GM19351 (cell line): Measurements from ENCODE around the gene KCTD8.
"Not testable (repeated sequence)": the region's sequence is repeated elsewhere in the genome, so short reads cannot be mapped to it uniquely, and the experiment has no call there.

ENCODE experiments used
- ATAC-seq: cut with Tn5 transposase; IDR thresholded peaks from one replicate; pipeline ENCODE4 v1.9.1; 2021; ENCODE audit warnings: mild to moderate bottlenecking, moderate library complexity; ENCODE audit not compliant: unreplicated experiment

The KCTD8 gene

GRCh38 chr4:44342800-44343199 is 105.8 kb downstream of the KCTD8 start:
- no peak for ATAC-seq

DNA sequence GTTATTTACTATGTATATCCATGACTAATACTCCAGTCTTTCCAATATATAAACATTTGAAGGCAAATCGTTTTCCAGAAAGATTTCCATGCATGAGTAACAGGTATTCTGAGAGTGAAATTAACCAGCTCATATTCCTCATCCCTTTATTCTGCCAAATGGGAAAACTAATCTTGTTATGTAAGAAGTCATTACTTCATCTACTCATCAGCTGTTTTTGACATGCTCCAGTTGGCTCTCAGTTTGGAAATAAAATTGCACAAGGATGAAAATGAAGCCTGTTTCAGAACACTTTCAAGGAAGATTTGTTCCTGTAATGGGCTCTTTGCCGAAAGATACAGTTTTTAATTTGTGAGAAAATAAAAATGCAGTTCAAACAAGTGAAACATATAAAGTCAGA is 121.9 kb downstream of the KCTD8 start:
- no peak for ATAC-seq

DNA sequence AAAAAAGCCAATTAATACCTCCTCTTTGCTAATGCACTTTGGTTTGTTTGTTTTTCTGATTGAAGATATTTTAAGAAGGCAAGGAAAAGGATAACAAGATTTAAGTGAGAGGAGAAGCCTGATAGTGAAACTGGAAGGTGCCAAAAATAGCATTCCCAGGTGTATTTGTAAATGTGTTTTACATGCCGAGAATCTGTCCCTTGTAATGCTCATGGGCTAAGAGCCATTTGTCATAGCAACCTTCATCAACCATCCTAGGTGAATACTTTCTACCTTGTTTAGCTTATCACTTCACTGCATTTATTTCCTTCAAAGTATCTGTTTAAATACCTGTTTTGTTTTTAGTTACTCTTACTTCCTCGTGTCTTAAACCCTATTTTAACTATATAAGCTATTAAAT is 127.8 kb downstream of the KCTD8 start:
- no peak for ATAC-seq

DNA sequence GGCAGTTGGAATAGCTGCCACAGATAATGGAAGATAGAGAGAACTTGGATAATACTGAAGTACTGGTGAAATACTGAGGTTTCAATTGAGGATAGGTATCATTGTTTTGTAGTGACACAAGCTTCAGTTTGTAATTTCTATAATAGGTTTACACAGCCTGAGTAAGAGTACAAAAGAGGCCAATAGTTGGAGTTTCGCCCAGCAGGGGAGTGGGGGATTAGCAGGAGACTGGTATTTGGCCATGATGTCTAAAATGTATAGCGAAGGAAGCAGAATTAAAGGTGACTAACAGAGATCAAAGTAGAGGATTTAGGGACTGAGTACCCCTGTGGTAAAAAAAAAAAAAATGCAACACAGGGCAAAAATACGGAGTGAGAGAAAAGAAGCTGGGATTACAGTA is 129.5 kb downstream of the KCTD8 start:
- no peak for ATAC-seq

- no peak for ATAC-seq
Measured at GRCh38 chr4:44313702-44314101, 134.9 kb downstream of the KCTD8 start.

DNA sequence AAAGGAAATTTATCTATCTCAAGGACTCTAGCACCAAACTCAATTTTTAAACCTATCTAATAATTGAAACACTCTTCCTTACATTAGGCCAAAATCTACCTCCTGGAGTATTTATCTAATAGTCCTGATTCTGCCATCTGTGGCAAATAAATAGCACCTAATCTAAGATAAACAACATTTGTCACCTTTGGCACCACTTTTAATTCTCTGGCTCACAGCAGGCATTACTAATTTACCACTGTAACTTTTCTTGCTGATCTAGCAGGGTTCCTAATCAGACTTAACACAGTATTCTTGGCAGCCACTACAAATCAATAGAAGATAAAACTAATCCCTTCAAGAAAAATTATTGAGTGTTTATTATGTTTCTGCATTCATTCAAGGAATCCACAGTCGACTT is 161.1 kb downstream of the KCTD8 start:
- ATAC-seq = no peak

- ATAC-seq = no peak
Measured at GRCh38 chr4:44279469-44279868, 169.1 kb downstream of the KCTD8 start.

DNA sequence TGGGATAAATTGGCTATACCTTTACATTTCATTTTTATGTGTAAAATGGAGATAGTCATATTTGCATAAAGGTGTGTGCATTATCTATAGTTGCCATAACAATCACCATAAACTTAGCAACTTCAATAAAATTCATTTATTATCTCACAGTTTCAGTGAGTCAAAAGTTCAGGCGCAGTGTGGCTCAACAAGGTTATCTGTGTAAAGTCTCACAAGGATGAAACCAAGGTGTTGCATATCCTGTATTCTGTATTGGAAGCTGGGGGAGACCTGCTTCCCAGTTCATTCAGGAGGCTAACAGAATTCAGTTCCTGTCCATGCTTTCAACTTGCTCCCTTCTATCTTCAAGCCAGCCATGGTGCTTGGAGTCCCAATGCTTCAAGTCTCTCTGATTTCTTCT is 169.5 kb downstream of the KCTD8 start:
- ATAC-seq = no peak

- ATAC-seq = no peak
Measured at GRCh38 chr4:44257461-44257860, 191.1 kb downstream of the KCTD8 start.

GRCh38 chr4:44256414-44256813 is 192.2 kb downstream of the KCTD8 start:
- ATAC-seq = no peak

- ATAC-seq = no peak
Measured at GRCh38 chr4:44237643-44238042, 211.0 kb downstream of the KCTD8 start.

GRCh38 chr4:44235897-44236296 is 212.7 kb downstream of the KCTD8 start:
- no peak for ATAC-seq

DNA sequence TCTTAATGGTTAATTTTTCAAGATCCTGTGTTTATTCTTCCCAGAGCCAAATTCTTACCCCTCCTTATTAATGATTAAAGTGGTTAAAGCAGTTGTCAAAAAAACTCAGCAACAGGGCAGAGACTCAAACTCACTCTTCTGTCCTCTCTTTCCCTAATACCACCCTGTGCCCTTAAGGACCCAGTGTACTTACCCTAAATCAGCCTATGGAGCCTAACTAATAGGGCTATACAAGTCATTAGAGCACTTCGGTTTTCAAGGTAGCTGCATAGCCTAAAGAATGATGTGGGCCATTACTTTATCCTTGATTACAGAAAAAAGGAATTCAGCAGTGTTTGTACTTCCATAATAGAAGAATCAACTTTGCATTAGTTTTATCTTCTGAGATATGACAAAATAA is 216.3 kb downstream of the KCTD8 start:
- no peak for ATAC-seq

DNA sequence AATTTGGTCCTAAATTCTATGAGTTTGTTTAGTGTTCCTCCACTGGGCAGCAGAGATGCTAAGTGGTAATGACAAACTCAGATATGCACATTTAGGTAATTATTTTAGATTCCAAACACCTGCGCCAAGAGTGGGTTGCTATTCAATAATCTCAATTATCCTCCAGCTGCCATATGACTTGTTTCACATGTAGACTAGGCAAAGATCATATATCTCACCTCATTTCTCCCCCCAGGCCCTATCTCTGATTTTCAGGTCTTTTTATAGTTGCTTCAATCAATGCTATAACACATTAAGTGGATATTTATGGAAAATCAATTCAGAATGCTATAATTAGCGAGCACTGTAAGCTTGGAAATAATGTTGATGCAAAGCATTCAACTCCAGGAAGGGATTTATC is 217.6 kb downstream of the KCTD8 start:
- ATAC-seq = no peak

DNA sequence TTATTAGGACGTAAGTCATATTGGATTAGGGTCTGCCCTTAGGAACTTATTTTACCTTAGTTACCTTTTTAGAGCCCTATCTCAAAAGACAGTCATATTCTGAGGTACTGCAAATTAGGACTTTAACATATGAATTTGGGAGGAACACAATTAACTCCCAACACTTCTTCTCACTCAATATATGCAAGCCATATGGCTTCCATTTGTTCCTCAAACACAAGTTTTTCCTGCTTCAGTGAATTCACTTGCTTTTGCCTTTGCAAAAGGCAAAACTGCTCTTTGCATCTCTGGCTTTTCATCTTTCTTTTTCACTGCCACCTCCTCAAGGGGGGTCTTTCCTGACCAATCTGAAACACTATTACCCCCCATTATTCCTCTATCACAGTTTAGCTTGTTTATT is 220.3 kb downstream of the KCTD8 start:
- no peak for ATAC-seq

DNA sequence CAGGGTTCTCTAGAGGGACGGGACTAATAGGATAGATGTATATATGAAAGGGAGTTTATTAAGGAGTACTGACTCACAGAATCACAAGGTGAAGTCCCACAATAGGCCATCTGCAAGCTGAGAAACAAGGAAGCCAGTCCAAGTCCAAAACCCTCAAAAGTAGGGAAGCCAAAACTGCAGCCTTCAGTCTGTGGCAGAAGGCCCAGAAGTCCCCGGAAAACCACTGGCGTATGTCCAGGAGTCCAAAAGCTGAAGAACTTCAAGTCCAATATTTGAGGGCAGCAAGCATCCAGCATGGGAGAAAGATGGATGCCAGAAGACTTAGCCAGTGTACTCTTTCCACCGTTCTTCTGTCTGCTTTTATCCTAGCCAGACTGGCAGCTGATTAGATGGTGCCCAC is 227.2 kb downstream of the KCTD8 start:
- ATAC-seq = no peak

DNA sequence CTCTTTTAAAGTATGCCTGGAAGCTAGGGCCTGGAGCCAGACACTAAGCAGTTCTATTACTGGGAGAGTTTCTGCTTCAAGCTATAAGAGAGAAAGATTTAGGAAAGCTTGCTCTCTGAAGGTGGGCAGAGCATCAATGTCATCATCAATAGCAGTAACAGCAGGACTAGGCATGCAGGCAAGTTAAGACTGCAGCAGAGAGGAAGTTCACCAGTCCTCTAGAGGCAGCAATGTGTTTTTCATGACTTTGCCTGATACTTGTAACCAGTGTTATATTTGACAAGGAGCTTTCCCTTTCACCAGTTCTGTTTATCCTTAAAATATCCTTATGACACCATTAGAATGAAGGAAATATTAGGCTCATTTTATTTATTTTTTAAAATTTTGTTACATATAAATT is 237.9 kb downstream of the KCTD8 start:
- no peak for ATAC-seq

DNA sequence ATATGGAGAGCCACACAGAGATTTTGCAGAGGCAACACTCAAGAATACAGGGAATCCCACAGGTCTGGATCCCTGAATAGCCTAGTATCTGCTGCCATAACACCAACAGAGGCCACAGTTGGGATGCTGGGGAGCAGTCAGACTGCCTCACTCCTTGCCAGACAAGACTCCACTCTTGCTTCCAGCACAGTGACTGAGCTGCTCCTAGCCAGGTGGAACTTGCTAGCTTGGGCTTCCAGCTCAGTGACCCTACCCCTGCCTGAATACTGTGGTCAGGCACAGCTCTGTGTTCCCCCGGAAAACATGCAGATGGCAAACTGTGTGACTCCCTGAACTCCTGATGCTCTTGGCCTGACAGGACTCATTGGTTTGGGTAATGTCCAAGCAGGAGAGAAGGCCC is 251.8 kb downstream of the KCTD8 start:
- no peak for ATAC-seq

DNA sequence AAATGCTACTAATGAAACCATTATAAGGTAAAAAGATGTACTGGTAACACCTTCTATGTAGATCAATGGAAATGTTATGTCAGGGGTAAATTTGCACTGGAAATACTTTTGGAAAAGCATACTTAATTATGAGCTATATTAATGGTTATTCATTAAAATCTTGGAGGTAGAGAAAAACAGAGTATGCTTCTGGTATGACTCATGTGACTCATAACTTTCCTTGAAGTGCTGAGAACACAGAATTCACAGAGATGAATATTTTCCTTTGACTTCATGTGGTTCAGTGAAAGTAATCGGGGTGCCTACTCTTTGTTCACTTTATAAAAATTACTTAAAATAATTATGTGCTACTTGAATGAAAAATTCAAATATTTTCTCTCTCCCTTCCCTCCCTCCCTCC is 254.2 kb downstream of the KCTD8 start:
- no peak for ATAC-seq

DNA sequence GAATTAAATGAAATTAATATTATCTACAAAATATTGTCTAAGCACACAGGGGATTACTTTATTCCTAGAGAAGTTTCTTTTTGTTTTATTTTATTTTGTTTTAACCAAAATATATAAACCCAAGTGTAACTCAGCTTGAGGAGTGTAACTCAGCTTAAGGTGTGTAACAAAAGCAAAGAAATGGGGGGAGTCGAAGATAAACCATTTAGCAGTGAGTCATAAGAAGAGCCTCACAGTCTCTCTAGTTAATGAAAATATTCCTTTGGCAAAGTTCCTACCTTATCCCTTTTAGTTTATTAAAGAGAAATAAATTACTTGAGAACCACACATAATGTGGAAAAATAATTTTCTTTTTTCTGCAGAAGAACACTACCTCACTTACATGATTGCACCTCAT is 261.8 kb downstream of the KCTD8 start:
- no peak for ATAC-seq

DNA sequence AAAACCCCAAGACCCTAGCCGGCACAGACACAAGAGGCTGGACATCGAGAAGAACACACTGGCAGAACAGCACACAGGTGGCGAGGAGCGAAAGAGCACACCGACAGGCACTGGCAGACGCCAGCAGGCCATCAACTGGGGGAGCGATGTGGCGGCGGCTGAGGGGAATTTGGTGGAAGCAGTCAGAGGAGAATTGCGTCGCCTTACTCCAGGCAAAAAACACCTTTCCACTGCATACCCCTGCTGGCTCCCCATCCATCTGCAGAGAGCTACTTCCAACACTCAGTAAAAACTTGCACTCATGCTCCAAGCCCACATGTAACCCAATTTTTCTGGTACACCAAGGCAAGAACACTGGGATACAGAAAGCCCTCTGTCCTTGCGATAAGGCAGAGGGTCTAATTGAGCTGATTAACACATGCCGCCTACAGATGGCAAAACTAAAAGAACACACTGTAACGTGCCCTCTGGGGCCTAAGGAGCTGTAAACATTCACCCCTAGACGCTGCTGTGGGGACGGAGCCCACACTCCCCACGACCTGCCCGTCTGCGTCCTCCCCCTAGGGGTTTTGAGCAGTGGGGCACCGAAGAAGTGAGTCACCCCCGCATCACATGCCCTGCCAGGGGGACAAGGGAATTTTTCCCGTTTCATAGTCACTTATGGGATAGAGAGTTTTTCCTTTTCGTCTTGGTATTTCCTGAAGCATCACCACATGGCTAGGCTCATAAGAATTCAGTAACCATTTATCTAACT is 262.3 kb downstream of the KCTD8 start:
- ATAC-seq = no peak

- ATAC-seq = not testable (repeated sequence)
Measured at GRCh38 chr4:44181491-44182349, 266.9 kb downstream of the KCTD8 start.
